HCT116 (cell line): ENCODE results near the gene MEGF8. TPM values are rescaled to one million over a fixed set of nuclear protein-coding genes. Genes with fewer than 3 reads are reported as not detected.

Experiments
- ATAC-seq: fragments of 200-7000 bp; cut with Tn5 transposase; 2 replicates; pipeline ENCODE4 v1.9.1; 2020; ENCODE audit warnings: mild to moderate bottlenecking, moderate library complexity
- BruUV-seq: library from RNA; stranded (reverse); fragments of 400-500 nt; replicated peaks from 2 replicates; lab custom pipeline; 2021; lab: Mats Ljungman, UMichigan
- CTCF ChIA-PET: fragments of 300-600 bp; sonication (Branson Sonifier 250); formaldehyde crosslinking; loops from one replicate; lab custom pipeline; 2021; ENCODE audit warnings: antibody characterized with exemption; lab: Charles Lee
- POLR2A ChIA-PET: fragments of 300-600, 350-600 bp; sonication (Branson Sonifier 250); formaldehyde crosslinking; loops from one replicate; lab custom pipeline; 2021; ENCODE audit warnings: antibody characterized with exemption; lab: Charles Lee
- RAD21 ChIA-PET, 2 experiments: fragments of 300-600 bp; sonication (Branson Sonifier 250); formaldehyde crosslinking; loops; one replicate each; lab custom pipeline; 2023; ENCODE audit warnings: low total read pairs in 2 of 2; ENCODE audit not compliant: uncharacterized antibody in 2 of 2, unreplicated experiment in 2 of 2, low non-redundant PET in 1 of 2; lab: Charles Lee
- DNase-seq: peaks from one replicate; pipeline ENCODE4 v3.0.0-alpha.2; 2010; ENCODE audit warnings: low read depth, low spot score
- H2AFZ ChIP-seq: fragments of 200-600 bp; shearing (Covaris generic), sonication (generic); 2 replicates; pipeline ENCODE4 v1.6.1; 2017; ENCODE audit warnings: low read depth, mixed run types, mixed read lengths, antibody characterized with exemption, low read length; ENCODE audit not compliant: poor library complexity, severe bottlenecking
- H3K27ac ChIP-seq: 2 replicates; pipeline ENCODE4 v1.5.1; 2012; ENCODE audit warnings: low read depth, low read length
- H3K27me3 ChIP-seq: fragments of 200-600 bp; sonication (generic); 2 replicates; pipeline ENCODE4 v1.6.1; 2016; ENCODE audit warnings: mixed run types, low read length, mixed read lengths; ENCODE audit not compliant: insufficient read depth
- H3K36me3 ChIP-seq, 2 experiments: fragments of 200-500 bp in 1 of 2; fragments of 200-600 bp in 1 of 2; sonication (Bioruptor generic) in 1 of 2; sonication (generic) in 1 of 2; 2 replicates each; pipeline versions ENCODE4 v1.5.1 to v1.6.1; 2014 to 2016; ENCODE audit warnings: low read length in 2 of 2, inconsistent platforms in 1 of 2, mixed read lengths in 1 of 2, mixed run types in 1 of 2; ENCODE audit not compliant: insufficient read depth in 2 of 2, control insufficient read depth in 1 of 2
- H3K4me1 ChIP-seq, 2 experiments: fragments of 200-600 bp in 1 of 2; sonication (generic) in 1 of 2; 2 replicates each; pipeline versions ENCODE4 v1.5.1 to v1.6.1; 2012 to 2017; ENCODE audit warnings: low read length in 2 of 2, inconsistent platforms in 1 of 2, mild to moderate bottlenecking in 1 of 2, mixed read lengths in 1 of 2, mixed run types in 1 of 2, moderate library complexity in 1 of 2; ENCODE audit not compliant: insufficient read depth in 2 of 2, control insufficient read depth in 1 of 2
- H3K4me2 ChIP-seq: fragments of 200-600 bp; sonication (generic); 2 replicates; pipeline ENCODE4 v1.6.1; 2017; ENCODE audit warnings: mixed run types, low read length, mixed read lengths
- H3K4me3 ChIP-seq, 2 experiments: fragments of 200-600 bp in 1 of 2; sonication (generic) in 1 of 2; replicated peaks in 1 of 2; 2 replicates each; pipeline ENCODE4 v1.5.1; 2011 to 2016; ENCODE audit warnings: low read length in 2 of 2, control low read depth in 1 of 2, low read depth in 1 of 2, mild to moderate bottlenecking in 1 of 2, mixed read lengths in 1 of 2, mixed run types in 1 of 2
- H3K79me2 ChIP-seq: fragments of 200-600 bp; sonication (generic); 2 replicates; pipeline ENCODE4 v1.6.1; 2017; ENCODE audit warnings: mild to moderate bottlenecking, mixed run types, low read length, moderate library complexity, mixed read lengths; ENCODE audit not compliant: insufficient read depth
- H3K9ac ChIP-seq: fragments of 200-600 bp; sonication (generic); 2 replicates; pipeline ENCODE4 v1.6.1; 2016; ENCODE audit warnings: low read length, mixed read lengths
- H3K9me2 ChIP-seq: fragments of 200-600 bp; sonication (generic), shearing (Covaris generic); 2 replicates; pipeline ENCODE4 v1.6.1; 2017; ENCODE audit warnings: mixed run types, mild to moderate bottlenecking, moderate library complexity; ENCODE audit not compliant: insufficient read depth
- H3K9me3 ChIP-seq, 2 experiments: fragments of 200-500 bp in 1 of 2; fragments of 200-600 bp in 1 of 2; sonication (Bioruptor generic) in 1 of 2; sonication (generic) in 1 of 2; 2 replicates each; pipeline ENCODE4 v1.6.1; 2014 to 2017; ENCODE audit warnings: low read length in 2 of 2, mixed read lengths in 2 of 2, inconsistent platforms in 1 of 2, low read depth in 1 of 2, mild to moderate bottlenecking in 1 of 2, mixed run types in 1 of 2, moderate library complexity in 1 of 2; ENCODE audit not compliant: control insufficient read depth in 1 of 2, insufficient read depth in 1 of 2
- H4K20me1 ChIP-seq: fragments of 200-600 bp; sonication (generic), shearing (Covaris generic); 2 replicates; pipeline ENCODE4 v1.6.1; 2017; ENCODE audit warnings: mixed run types, mild to moderate bottlenecking, moderate library complexity; ENCODE audit not compliant: insufficient read depth
- CTCF ChIP-seq, 3 experiments: fragments of 200-600 bp in 1 of 3; sonication (generic) in 1 of 3; IDR thresholded peaks in 2 of 3; conservative IDR thresholded peaks in 1 of 3; 2 replicates each; pipeline ENCODE4 v1.5.1; 2012 to 2017; ENCODE audit warnings: low read depth in 2 of 3, low read length in 2 of 3, antibody characterized with exemption in 1 of 3, borderline replicate concordance in 1 of 3, control low read depth in 1 of 3, mild to moderate bottlenecking in 1 of 3, mixed read lengths in 1 of 3, mixed run types in 1 of 3, moderate library complexity in 1 of 3; ENCODE audit not compliant: insufficient read depth in 1 of 3
- EGR1 ChIP-seq: IDR thresholded peaks from 2 replicates; pipeline ENCODE4 v1.6.1; 2012; ENCODE audit warnings: low read depth
- ELF1 ChIP-seq: IDR thresholded peaks from 2 replicates; pipeline ENCODE4 v1.6.1; 2012; ENCODE audit warnings: low read depth, borderline replicate concordance
- FOSL1 ChIP-seq: IDR thresholded peaks from 2 replicates; pipeline ENCODE4 v1.6.1; 2012; ENCODE audit warnings: low read depth
- MAX ChIP-seq: IDR thresholded peaks from 2 replicates; pipeline ENCODE4 v1.6.1; 2012
- POLR2A ChIP-seq: IDR thresholded peaks from 2 replicates; pipeline ENCODE4 v1.7.0; 2011; ENCODE audit warnings: borderline replicate concordance; ENCODE audit not compliant: insufficient read depth, insufficient read length; ENCODE audit errors: extremely low read depth
- SIN3A ChIP-seq: IDR thresholded peaks from 2 replicates; pipeline ENCODE4 v1.6.1; 2012; ENCODE audit warnings: low read depth
- SRF ChIP-seq: IDR thresholded peaks from 2 replicates; pipeline ENCODE4 v1.6.1; 2012; ENCODE audit warnings: low read depth
- ZNF274 ChIP-seq: fragments of 200-500 bp; sonication (Bioruptor generic); IDR thresholded peaks from 2 replicates; pipeline ENCODE4 v1.6.1; 2014; ENCODE audit warnings: mild to moderate bottlenecking, low read depth, low read length, inconsistent platforms
- intact Hi-C: fragments of 100-400 bp; cut with micrococcal nuclease; formaldehyde crosslinking; loops from 2 replicates; pipeline ENCODE4 v1.10.0; 2022
- total RNA-seq: library from RNA; stranded (reverse); gene quantifications from one replicate; pipeline ENCODE4 v1.2.1, GENCODE V29; 2021; ENCODE audit not compliant: unreplicated experiment

The MEGF8 gene
- total RNA-seq, 1 experiment from 2014 or later = 24.0 TPM

- Histone ChIP-seq H3K4me2 (no peak overlapping the region), H4K20me1 (no peaks in the 10 kb centered on the region), H3K9ac (no peak overlapping the region), H3K27ac (no peak overlapping the region), H3K4me3 (no peak overlapping the region), H3K9me3 (no peaks in the 10 kb centered on the region), H2AFZ (no peak overlapping the region), H3K4me1 (peaks cover 23 to 52% of the 10 kb centered on the region in 2 experiments), H3K79me2 (peaks cover 18% of the 10 kb centered on the region; the same call in 1 of the 2 replicates), H3K27me3 (no peaks in the 10 kb centered on the region), H3K36me3 (peaks cover 12 to 21% of the 10 kb centered on the region in 2 experiments), H3K9me2 (no peaks in the 10 kb centered on the region)
- intact Hi-C loops = no loop called here
- BruUV-seq = no TSS peak
- RAD21 ChIA-PET = no interaction called here
- TF ChIP-seq POLR2A (no peak), FOSL1 (no peak), CTCF (IDR thresholded peaks at IDR 0.05 in 2 of 3, conservative IDR thresholded peaks at IDR 0.05 in 1 of 3; ENCODE audit: borderline replicate concordance in 1 of 3, insufficient read depth in 1 of 3, low read depth in 2 of 3, low read length in 2 of 3) (peak in 2 of 3 experiments; percentile 14 to 17; a peak in 2 of 6 replicates), EGR1 (no peak), SIN3A (no peak), ELF1 (no peak)
- DNase-seq (no peak), ATAC-seq (no peak)
- CTCF ChIA-PET = no interaction called here
- POLR2A ChIA-PET = no interaction called here
Observed at GRCh38 chr19:42287017-42287826, 38.2 kb upstream of the MEGF8 start.

- ATAC-seq (no peak), DNase-seq (no peak)
- Histone ChIP-seq H3K9ac (no peak overlapping the region), H3K79me2 (peaks cover 18% of the 10 kb centered on the region; the same call in 1 of the 2 replicates), H2AFZ (no peak overlapping the region), H3K9me2 (no peaks in the 10 kb centered on the region), H3K4me3 (no peak overlapping the region), H4K20me1 (no peaks in the 10 kb centered on the region), H3K27ac (no peak overlapping the region), H3K27me3 (no peaks in the 10 kb centered on the region), H3K4me1 (peaks cover 18 to 46% of the 10 kb centered on the region in 2 experiments), H3K36me3 (peaks cover 12 to 21% of the 10 kb centered on the region in 2 experiments), H3K4me2 (no peak overlapping the region), H3K9me3 (no peaks in the 10 kb centered on the region)
- ChIA-PET RAD21 (interaction anchor here in 1 of 2 experiments (1.4 kb wide), 1 partner anchor 41 kb away, joined by 3 read pairs; no protein-coding TSS in a partner anchor), CTCF (no interaction called here), POLR2A (no interaction called here)
- intact Hi-C loops = no loop called here
- BruUV-seq = no TSS peak
- TF ChIP-seq MAX (no peak), ZNF274 (no peak), SRF (no peak)
Observed at GRCh38 chr19:42287827-42288107, 37.7 kb upstream of the MEGF8 start.
